Endodermal cell (in vitro differentiated cells): ENCODE results near the gene CAPN13. TPM values are rescaled to one million over a fixed set of nuclear protein-coding genes. Genes with fewer than 3 reads are reported as not detected.

Experiments
- DNase-seq: peaks from one replicate; pipeline ENCODE4 v3.0.0-alpha.2; 2017
- H3K27ac ChIP-seq: 2 replicates; pipeline ENCODE4 v1.5.1; 2013; ENCODE audit warnings: mild to moderate bottlenecking, low read depth, low read length, moderate library complexity
- H3K27me3 ChIP-seq: 2 replicates; pipeline ENCODE4 v1.6.1; 2013; ENCODE audit warnings: mild to moderate bottlenecking, low read length, moderate library complexity; ENCODE audit not compliant: insufficient read depth, control insufficient read depth, poor library complexity, severe bottlenecking
- H3K36me3 ChIP-seq: 2 replicates; pipeline ENCODE4 v1.7.0; 2013; ENCODE audit warnings: mild to moderate bottlenecking, low read length, moderate library complexity; ENCODE audit not compliant: control insufficient read depth, insufficient read depth
- H3K4me1 ChIP-seq: one replicate; pipeline ENCODE4 v1.7.0; 2013; ENCODE audit warnings: low read length; ENCODE audit not compliant: control insufficient read depth, insufficient read depth
- H3K4me3 ChIP-seq: 2 replicates; pipeline ENCODE4 v1.5.1; 2013; ENCODE audit warnings: mild to moderate bottlenecking, low read length, moderate library complexity
- H3K9ac ChIP-seq: 2 replicates; pipeline ENCODE4 v1.6.1; 2013; ENCODE audit warnings: mild to moderate bottlenecking, low read length, moderate library complexity; ENCODE audit not compliant: poor library complexity, severe bottlenecking; ENCODE audit errors: extremely low read depth
- H3K9me3 ChIP-seq: 2 replicates; pipeline ENCODE4 v1.6.1; 2013; ENCODE audit warnings: mild to moderate bottlenecking, low read length, moderate library complexity; ENCODE audit not compliant: control insufficient read depth
- H3K27ac Mint-ChIP-seq: 2 replicates; pipeline ENCODE4 v1.8.0; 2020; ENCODE audit warnings: mixed read lengths
- H3K27me3 Mint-ChIP-seq: 2 replicates; pipeline ENCODE4 v1.8.0; 2021; ENCODE audit warnings: mild to moderate bottlenecking, mixed read lengths; ENCODE audit not compliant: insufficient read depth
- H3K36me3 Mint-ChIP-seq: 2 replicates; pipeline ENCODE4 v1.8.0; 2020; ENCODE audit warnings: low read depth, mixed read lengths
- H3K4me1 Mint-ChIP-seq: 2 replicates; pipeline ENCODE4 v1.8.0; 2020; ENCODE audit warnings: mixed read lengths
- H3K4me3 Mint-ChIP-seq: 2 replicates; pipeline ENCODE4 v1.8.0; 2020; ENCODE audit warnings: mild to moderate bottlenecking, moderate library complexity, mixed read lengths
- H3K9me3 Mint-ChIP-seq: 2 replicates; pipeline ENCODE4 v1.8.0; 2020; ENCODE audit warnings: mild to moderate bottlenecking, mixed read lengths
- CTCF ChIP-seq: fragments of 200-600 bp; sonication (generic); conservative IDR thresholded peaks from 2 replicates; pipeline ENCODE4 v1.5.0; 2021; ENCODE audit warnings: antibody characterized with exemption, mild to moderate bottlenecking
- WGBS, 2 experiments: methylation state at CpG; one replicate each; pipeline versions ENCODE4 v1.1.5 to v1.1.7; 2013; ENCODE audit warnings: missing lambda C conversion rate in 2 of 2, mixed read lengths in 1 of 2; ENCODE audit not compliant: insufficient coverage in 1 of 2, insufficient read length in 1 of 2; 5-methylcytosine and 5-hydroxymethylcytosine counted together
- total RNA-seq, 2 donors: library from RNA; stranded (reverse); fragmentation: NEBNext Ultra II Directional in 1 of 2; extraction: Animal tissue kit (Norgen Biotek cat#: 25700) in 1 of 2; gene quantifications; 2 replicates in 1 of 2; 3 replicates in 1 of 2; pipeline ENCODE4 v1.2.1, GENCODE V29; 2021

Gene CAPN13
- total RNA-seq, 2 donors from 2014 or later = 29.5 to 38.6 TPM

- Mint-ChIP-seq H3K9me3 (no peaks in the 10 kb centered on the region), H3K27ac (peak overlapping the region; percentile 54), H3K4me1 (peaks cover 32% of the 10 kb centered on the region), H3K27me3 (no peaks in the 10 kb centered on the region), H3K36me3 (peaks cover 17% of the 10 kb centered on the region), H3K4me3 (no peak overlapping the region)
- Histone ChIP-seq H3K36me3 (peaks cover 3% of the 10 kb centered on the region), H3K9ac (no peak overlapping the region), H3K4me3 (peak overlapping the region; percentile 48), H3K27me3 (no peaks in the 10 kb centered on the region), H3K9me3 (no peaks in the 10 kb centered on the region), H3K4me1 (peaks cover 12% of the 10 kb centered on the region), H3K27ac (no peak overlapping the region)
- TF ChIP-seq CTCF = no peak
- peak; percentile 74 for DNase-seq
- WGBS, 2 experiments = 75 to 82% methylated on average over 3 to 4 of the region's 4 CpGs
Measured at GRCh38 chr2:30796699-30797098, 10.5 kb downstream of the CAPN13 start.

GRCh38 chr2:30792521-30792920 is 14.7 kb downstream of the CAPN13 start:
- Histone ChIP-seq H3K27me3 (no peaks in the 10 kb centered on the region), H3K36me3 (no peaks in the 10 kb centered on the region), H3K9ac (no peak overlapping the region), H3K27ac (no peak overlapping the region), H3K4me3 (no peak overlapping the region), H3K4me1 (peaks cover 21% of the 10 kb centered on the region), H3K9me3 (no peaks in the 10 kb centered on the region)
- Mint-ChIP-seq H3K27ac (no peak overlapping the region), H3K4me1 (peaks cover 30% of the 10 kb centered on the region), H3K4me3 (no peak overlapping the region), H3K36me3 (peaks cover 19% of the 10 kb centered on the region), H3K27me3 (no peaks in the 10 kb centered on the region), H3K9me3 (no peaks in the 10 kb centered on the region)
- no peak for TF ChIP-seq CTCF
- WGBS, 2 experiments = 90% methylated on average over 4 of the region's 4 CpGs; no CpG with 5 or more reads in 1 of the 2 experiments
- DNase-seq = no peak

- peaks cover 16% of the 10 kb centered on the region for H3K4me1 Mint-ChIP-seq
- no peaks in the 10 kb centered on the region for H3K9me3 Mint-ChIP-seq
- H3K27me3 Mint-ChIP-seq = no peaks in the 10 kb centered on the region
- peaks cover 4% of the 10 kb centered on the region for H3K36me3 ChIP-seq
- H3K9ac ChIP-seq = no peak overlapping the region
- 97 to 100% methylated on average over 1 to 3 of the region's 3 CpGs for WGBS, 2 experiments
- no peak overlapping the region for H3K4me3 Mint-ChIP-seq
- peak; percentile 22 for DNase-seq
- no peaks in the 10 kb centered on the region for H3K9me3 ChIP-seq
- peaks cover 9% of the 10 kb centered on the region for H3K4me1 ChIP-seq
- H3K4me3 ChIP-seq = no peak overlapping the region
- no peak for TF ChIP-seq CTCF
- no peaks in the 10 kb centered on the region for H3K27me3 ChIP-seq
- no peak overlapping the region for H3K27ac Mint-ChIP-seq
- H3K27ac ChIP-seq = no peak overlapping the region
- peaks cover 30% of the 10 kb centered on the region for H3K36me3 Mint-ChIP-seq
Measured at GRCh38 chr2:30790879-30791278, 16.4 kb downstream of the CAPN13 start.
